GM06990 (cell line): ENCODE results near the gene ARSG.

Source experiments
- DNase-seq: peaks from one replicate; pipeline ENCODE4 v3.0.0-alpha.2; 2011; ENCODE audit not compliant: insufficient read length; ENCODE audit errors: extremely low read depth
- H3K27me3 ChIP-seq: replicated peaks from 2 replicates; pipeline ENCODE4 v1.6.0; 2011; ENCODE audit warnings: low read length; ENCODE audit not compliant: control insufficient read depth, insufficient read depth
- H3K36me3 ChIP-seq: 2 replicates; pipeline ENCODE4 v1.5.1; 2011; ENCODE audit warnings: low read length; ENCODE audit not compliant: control insufficient read depth, insufficient read depth
- H3K4me3 ChIP-seq: replicated peaks from 2 replicates; pipeline ENCODE4 v1.5.1; 2011; ENCODE audit warnings: low read depth, mild to moderate bottlenecking, control low read depth, low read length
- TF ChIP-seq, protein P1 (sequence below): IDR thresholded peaks from 2 replicates; pipeline ENCODE4 v1.5.1; 2011; ENCODE audit warnings: low read length, control low read depth, mild to moderate bottlenecking, inconsistent platforms; ENCODE audit not compliant: insufficient read depth, poor library complexity, severe bottlenecking

ARSG gene

DNA sequence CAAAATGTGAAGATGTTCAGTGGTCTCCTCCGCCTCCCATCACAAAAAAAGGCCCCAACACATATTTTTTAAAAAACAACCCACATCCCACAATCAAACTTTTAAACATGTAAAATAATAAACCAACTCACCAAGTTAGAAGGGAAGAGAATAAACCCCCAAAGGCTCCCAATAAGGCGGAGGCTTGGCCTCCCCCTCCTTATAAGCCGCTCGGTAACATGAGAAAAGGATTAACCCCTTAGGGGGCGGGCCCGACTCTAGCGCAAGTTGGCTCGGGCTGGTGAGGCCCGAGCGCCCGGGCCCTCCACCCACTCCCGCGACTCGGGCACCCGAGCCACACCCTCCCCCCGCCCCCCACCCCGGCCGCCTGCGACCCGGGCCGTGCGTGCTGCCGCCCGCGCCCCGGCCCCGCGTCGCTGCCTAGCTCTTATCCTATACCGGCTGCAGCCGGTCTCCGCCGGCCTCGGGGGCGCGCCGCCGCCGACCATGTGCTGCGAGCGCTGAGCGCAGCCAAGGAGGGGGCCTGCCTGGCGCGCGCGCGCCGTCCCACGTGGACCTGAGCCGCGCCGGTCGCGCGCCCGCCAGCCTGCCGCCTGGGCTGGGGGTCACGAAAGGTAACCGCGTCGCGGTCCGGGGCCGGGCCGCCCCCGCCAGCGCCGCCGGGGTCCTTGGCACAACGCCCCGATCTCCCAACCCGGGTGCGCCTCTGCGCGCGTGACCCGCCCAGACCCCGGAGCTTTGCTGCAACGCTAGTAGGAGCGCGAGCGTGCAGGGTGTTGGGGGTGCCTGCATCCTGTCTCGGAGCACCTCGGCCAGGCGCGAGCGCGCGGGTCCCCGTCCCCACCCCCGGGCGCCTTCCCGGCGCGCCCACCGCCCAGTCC, at the start of gene ARSG, which contains the start of gene SLC16A6:
ARSG (plus strand) TSS at position 541 of the 881 bp plus-strand sequence. CDS start 15,999 bp downstream, outside the sequence.
SLC16A6 (minus strand) TSS at position 173 of the 881 bp plus-strand sequence. CDS start 12,807 bp downstream, outside the sequence.
- TF ChIP-seq, protein P1, sequence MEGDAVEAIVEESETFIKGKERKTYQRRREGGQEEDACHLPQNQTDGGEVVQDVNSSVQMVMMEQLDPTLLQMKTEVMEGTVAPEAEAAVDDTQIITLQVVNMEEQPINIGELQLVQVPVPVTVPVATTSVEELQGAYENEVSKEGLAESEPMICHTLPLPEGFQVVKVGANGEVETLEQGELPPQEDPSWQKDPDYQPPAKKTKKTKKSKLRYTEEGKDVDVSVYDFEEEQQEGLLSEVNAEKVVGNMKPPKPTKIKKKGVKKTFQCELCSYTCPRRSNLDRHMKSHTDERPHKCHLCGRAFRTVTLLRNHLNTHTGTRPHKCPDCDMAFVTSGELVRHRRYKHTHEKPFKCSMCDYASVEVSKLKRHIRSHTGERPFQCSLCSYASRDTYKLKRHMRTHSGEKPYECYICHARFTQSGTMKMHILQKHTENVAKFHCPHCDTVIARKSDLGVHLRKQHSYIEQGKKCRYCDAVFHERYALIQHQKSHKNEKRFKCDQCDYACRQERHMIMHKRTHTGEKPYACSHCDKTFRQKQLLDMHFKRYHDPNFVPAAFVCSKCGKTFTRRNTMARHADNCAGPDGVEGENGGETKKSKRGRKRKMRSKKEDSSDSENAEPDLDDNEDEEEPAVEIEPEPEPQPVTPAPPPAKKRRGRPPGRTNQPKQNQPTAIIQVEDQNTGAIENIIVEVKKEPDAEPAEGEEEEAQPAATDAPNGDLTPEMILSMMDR: no peak
- H3K27me3 ChIP-seq: no peaks in the 10 kb centered on the region
- peak; percentile 96 for DNase-seq

GRCh38 chr17:68246271-68247028, 44.8 kb upstream of the ARSG start:
- H3K27me3 ChIP-seq: no peaks in the 10 kb centered on the region
- H3K36me3 ChIP-seq: no peaks in the 10 kb centered on the region
- TF ChIP-seq, protein P1: no peak
- no peak for DNase-seq
- peak overlapping the region; percentile 72 for H3K4me3 ChIP-seq

More for the DNA sequence above, at the start of gene ARSG, which contains the start of gene SLC16A6:
- H3K36me3 ChIP-seq: no peaks in the 10 kb centered on the region
- H3K4me3 ChIP-seq: peak within 1 kb of the TSS; percentile 88

DNA sequence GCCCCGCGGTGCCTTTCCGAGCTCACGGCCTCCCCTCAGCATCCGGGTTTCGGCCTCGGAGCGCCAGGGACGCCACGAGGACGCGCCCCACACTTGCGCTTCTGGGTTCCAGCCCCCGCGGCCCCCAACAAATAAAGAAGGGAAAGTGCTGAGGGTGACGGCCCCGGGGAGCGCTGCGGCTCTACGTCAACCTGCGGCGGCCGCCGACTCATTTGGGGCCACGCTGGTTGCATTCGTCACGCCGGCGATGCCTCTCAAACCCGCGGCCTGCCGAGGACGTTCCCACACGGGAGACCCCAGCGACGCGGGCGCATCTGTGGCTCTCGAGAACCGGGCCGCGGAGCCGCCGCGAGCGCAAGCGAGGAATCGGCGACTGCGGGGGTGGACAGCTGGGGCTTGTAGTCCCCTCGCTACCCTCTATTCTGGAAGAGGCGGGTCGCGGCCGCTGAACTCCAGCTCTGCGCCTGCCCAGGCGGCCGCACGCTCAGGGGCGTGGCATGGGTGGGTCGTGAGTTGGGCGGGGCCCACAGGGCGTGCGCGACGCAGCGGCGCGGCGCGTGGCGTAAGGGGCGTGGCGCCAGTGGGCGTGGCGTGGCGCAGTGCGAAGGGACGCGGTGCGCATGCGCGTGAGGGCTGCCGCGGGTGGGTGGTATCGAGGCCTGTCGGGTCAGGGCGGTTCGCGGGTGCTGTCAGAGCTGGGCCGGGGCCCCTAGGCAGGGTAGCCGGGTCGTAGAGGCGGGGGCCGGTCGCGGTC, 43.7 kb upstream of the ARSG start, which contains the start of gene AMZ2:
AMZ2 (plus strand) TSS at position 599 of the 754 bp plus-strand sequence. CDS start 2,145 bp downstream, outside the sequence.
- TF ChIP-seq, protein P1: peak; percentile 3
- H3K36me3 ChIP-seq: no peaks in the 10 kb centered on the region; the same call in 1 of the 2 replicates
- H3K27me3 ChIP-seq: no peaks in the 10 kb centered on the region
- DNase-seq: peak; percentile 96
- peak within 1 kb of the TSS; percentile 72 for H3K4me3 ChIP-seq

- TF ChIP-seq, protein P1: no peak
- peak overlapping the region; percentile 72 for H3K4me3 ChIP-seq
- H3K27me3 ChIP-seq: no peaks in the 10 kb centered on the region
- no peaks in the 10 kb centered on the region; the same call in 1 of the 2 replicates for H3K36me3 ChIP-seq
- DNase-seq: no peak
These were observed 43.0 kb upstream of the ARSG start for GRCh38 chr17:68248199-68248825.

- H3K27me3 ChIP-seq: no peaks in the 10 kb centered on the region
- no peaks in the 10 kb centered on the region; the same call in 1 of the 2 replicates for H3K36me3 ChIP-seq
- TF ChIP-seq, protein P1: no peak
- H3K4me3 ChIP-seq: peak overlapping the region; percentile 72
- no peak for DNase-seq
These were observed 42.4 kb upstream of the ARSG start for GRCh38 chr17:68248891-68249290.
